Ovary (tissue), 9 donors: ENCODE results near the gene PYGL. TPM values are rescaled to one million over a fixed set of nuclear protein-coding genes. Genes with fewer than 3 reads are reported as not detected.

ENCODE experiments used
- DNase-seq, 5 donors: peaks; one replicate each; pipeline ENCODE4 v3.0.0-alpha.2; 2019 to 2020
- H3K27ac ChIP-seq, 2 donors: fragments of 200-600 bp; one replicate each; pipeline versions ENCODE4 v1.5.1 to v1.8.0; 2019 to 2022
- H3K27me3 ChIP-seq: fragments of 200-600 bp; one replicate; pipeline ENCODE4 v1.8.0; 2022
- H3K36me3 ChIP-seq: fragments of 200-600 bp; sonication (generic); one replicate; pipeline ENCODE4 v1.5.1; 2019
- H3K4me1 ChIP-seq: one replicate; pipeline ENCODE4 v1.8.1; 2013; ENCODE audit warnings: mild to moderate bottlenecking, moderate library complexity; ENCODE audit not compliant: insufficient read depth
- H3K4me3 ChIP-seq: fragments of 200-600 bp; sonication (generic); one replicate; pipeline ENCODE4 v1.5.1; 2017
- H3K9me3 ChIP-seq, 2 donors: fragments of 200-600 bp in 1 of 2; sonication (generic) in 1 of 2; one replicate each; pipeline versions ENCODE4 v1.5.1 to v1.8.1; 2013 to 2019; ENCODE audit warnings: mild to moderate bottlenecking in 1 of 2, moderate library complexity in 1 of 2
- EP300 ChIP-seq: sonication (generic); formaldehyde crosslinking; IDR thresholded peaks from one replicate; pipeline ENCODE4 v1.6.1; 2017; ENCODE audit warnings: antibody characterized with exemption
- POLR2A ChIP-seq: fragments of 450-650 bp; IDR thresholded peaks from one replicate; pipeline ENCODE4 v1.6.1; 2017; ENCODE audit warnings: antibody characterized with exemption, mild to moderate bottlenecking, moderate library complexity
- WGBS, 3 donors: extraction: QIAGEN DNeasy Blood & Tissue Kit in 1 of 3; methylation state at CpG; one replicate each; pipeline versions ENCODE4 v1.1.5 to v1.1.7; 2013 to 2017; 5-methylcytosine and 5-hydroxymethylcytosine counted together
- intact Hi-C, 4 donors: fragments of 100-400 bp; cut with DNase I; formaldehyde crosslinking; loops; one replicate each; pipeline versions ENCODE4 v1.11.0 to v1.15.1; 2022 to 2023
- polyA plus RNA-seq, 2 donors: library from polyadenylated mRNA; stranded (reverse); fragments of 200-250 nt in 1 of 2; fragments of 350-450 nt in 1 of 2; fragmentation: Illumina TruSeq in 1 of 2; extraction: RNeasy Lipid Tissue Mini Kit (QIAGEN cat#74804) in 1 of 2; gene quantifications; one replicate each; pipeline ENCODE4 v1.2.3, GENCODE V29; 2013 to 2014
- total RNA-seq, 7 donors: library from RNA; depleted of rRNA in 2 of 7; stranded (reverse); fragments of >200 nt in 2 of 7; fragmentation: NEBNext Ultra II Directional in 3 of 7; extraction: Animal tissue kit (Norgen Biotek cat#: 25700) in 3 of 7; gene quantifications; one replicate each; pipeline versions ENCODE4 v1.1.0 to v1.2.4, GENCODE V29; 2016 to 2023
- TF ChIP-seq, protein P1 (sequence below), 3 donors: fragments of 450-650 bp in 2 of 3; fragments of 200-600 bp in 1 of 3; IDR thresholded peaks; one replicate each; pipeline versions ENCODE4 v1.5.1 to v1.8.0; 2016 to 2022; ENCODE audit warnings: antibody characterized with exemption in 3 of 3, mild to moderate bottlenecking in 1 of 3
- donor health status: DM: no; HTN: no; CAD: no; lungs with moderate emphysema.
- donor health status: DM: no; HTN: no; CAD: no.
- donor health status: Bipolar disorder and iron deficiency.
- donor health status: DM: yes; HTN: yes; CAD: no.
- donor health status: DM: no; HTN: no; CAD: no.
- donor health status: DM: yes; HTN: yes; CAD: no.

The PYGL gene
- total and polyA plus RNA-seq, 9 donors = 19.6 to 53.7 (median 32.6) TPM

DNA sequence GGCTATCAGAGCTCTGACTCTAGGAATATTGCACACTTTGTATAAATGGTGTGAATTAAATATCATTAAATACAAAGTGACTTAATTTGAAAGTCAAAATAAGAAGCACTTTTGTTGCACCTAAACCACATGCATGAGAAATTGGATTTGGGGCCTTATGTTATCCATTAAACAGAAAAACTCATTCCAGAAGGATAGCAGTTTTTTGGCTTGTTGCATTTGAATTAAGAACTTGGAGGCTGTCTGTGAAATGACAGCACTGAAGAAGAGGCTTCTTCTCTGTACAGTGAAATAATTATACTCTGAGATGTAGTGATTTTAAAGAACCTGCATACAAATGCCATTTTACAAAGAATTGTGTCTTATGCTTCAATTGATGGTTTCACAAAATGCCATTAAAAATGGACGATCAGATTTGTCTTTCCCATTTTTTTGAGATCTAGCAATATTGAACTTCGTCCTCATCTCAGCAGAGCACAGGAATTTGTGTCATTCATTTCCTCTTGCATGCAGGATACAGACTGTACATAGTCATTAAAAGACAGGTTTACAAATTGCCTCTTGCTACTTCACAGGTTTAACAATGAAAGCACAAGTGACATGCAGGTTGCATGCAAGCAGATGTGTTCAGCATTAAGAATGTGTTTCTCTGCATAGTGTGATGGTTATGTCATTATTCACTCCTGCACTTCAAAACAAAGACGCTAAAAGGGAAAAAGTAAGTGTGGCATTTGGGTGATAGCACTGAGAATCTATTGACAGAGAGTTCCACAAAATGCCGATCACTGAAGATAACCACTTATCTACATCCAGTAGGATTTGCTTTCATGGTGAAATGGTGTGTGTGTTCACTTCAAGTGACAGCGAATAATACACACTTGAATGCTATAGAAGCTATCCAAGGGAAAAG is 35.9 kb upstream of the PYGL start:
- Histone ChIP-seq H3K4me1 (no peaks in the 10 kb centered on the region), H3K27me3 (no peaks in the 10 kb centered on the region), H3K27ac (no peak overlapping the region), H3K4me3 (no peak overlapping the region), H3K36me3 (no peaks in the 10 kb centered on the region), H3K9me3 (no peaks in the 10 kb centered on the region)
- intact Hi-C loops = no loop called here
- TF ChIP-seq, protein P1, sequence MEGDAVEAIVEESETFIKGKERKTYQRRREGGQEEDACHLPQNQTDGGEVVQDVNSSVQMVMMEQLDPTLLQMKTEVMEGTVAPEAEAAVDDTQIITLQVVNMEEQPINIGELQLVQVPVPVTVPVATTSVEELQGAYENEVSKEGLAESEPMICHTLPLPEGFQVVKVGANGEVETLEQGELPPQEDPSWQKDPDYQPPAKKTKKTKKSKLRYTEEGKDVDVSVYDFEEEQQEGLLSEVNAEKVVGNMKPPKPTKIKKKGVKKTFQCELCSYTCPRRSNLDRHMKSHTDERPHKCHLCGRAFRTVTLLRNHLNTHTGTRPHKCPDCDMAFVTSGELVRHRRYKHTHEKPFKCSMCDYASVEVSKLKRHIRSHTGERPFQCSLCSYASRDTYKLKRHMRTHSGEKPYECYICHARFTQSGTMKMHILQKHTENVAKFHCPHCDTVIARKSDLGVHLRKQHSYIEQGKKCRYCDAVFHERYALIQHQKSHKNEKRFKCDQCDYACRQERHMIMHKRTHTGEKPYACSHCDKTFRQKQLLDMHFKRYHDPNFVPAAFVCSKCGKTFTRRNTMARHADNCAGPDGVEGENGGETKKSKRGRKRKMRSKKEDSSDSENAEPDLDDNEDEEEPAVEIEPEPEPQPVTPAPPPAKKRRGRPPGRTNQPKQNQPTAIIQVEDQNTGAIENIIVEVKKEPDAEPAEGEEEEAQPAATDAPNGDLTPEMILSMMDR (IDR thresholded peaks at IDR 0.05) = no peak
- TF ChIP-seq POLR2A (no peak), EP300 (no peak)
- WGBS, 3 donors = 65 to 88% (median 75%) methylated on average over 5 of the region's 5 CpGs
- no peak for DNase-seq

DNA sequence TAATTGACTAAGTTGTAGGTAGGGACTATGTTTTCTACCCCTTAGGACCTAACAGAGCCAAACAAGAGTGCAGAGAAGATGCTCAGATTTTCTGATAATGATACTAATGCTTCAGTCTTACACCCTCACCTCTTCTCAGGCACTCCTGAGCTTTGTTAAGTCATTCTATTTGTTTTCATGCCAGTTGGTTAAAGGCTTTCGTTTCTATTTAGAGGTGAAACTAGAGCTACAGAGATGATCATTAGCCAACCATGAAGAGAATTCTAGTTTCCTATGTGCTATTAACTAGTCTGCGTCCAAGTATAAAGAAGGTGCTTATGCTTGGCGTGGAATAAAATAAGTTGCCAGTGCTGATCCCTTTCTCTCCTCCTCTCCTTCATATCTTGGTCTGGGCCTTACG is 34.6 kb upstream of the PYGL start:
- DNase-seq = no peak
- no peaks in the 10 kb centered on the region for H3K9me3 ChIP-seq
- no peaks in the 10 kb centered on the region for H3K4me1 ChIP-seq
- TF ChIP-seq POLR2A (no peak), EP300 (no peak)
- TF ChIP-seq, protein P1 (IDR thresholded peaks at IDR 0.05) = no peak
- no peaks in the 10 kb centered on the region for H3K27me3 ChIP-seq
- H3K27ac ChIP-seq = no peak overlapping the region
- intact Hi-C loops = no loop called here
- no peak overlapping the region for H3K4me3 ChIP-seq
- WGBS, 3 donors = 88 to 91% (median 91%) methylated on average over 4 of the region's 4 CpGs
- no peaks in the 10 kb centered on the region for H3K36me3 ChIP-seq

DNA sequence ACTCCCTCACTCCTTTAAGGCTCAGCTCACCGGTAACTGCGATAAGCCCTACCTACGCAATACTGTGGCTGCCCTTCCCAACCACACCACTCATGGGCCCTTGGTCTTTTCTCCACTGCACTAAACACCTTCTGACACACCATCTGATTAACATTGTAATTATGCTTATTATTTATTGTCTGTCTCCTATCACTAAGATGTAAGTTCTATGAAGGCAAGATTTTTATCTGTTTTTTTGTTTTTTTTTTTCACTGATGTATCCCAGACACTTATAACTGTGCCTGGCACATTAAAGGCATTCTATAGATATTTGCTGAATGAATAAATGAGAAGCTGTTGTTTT is 34.2 kb upstream of the PYGL start:
- no peaks in the 10 kb centered on the region for H3K9me3 ChIP-seq
- no peaks in the 10 kb centered on the region for H3K36me3 ChIP-seq
- H3K27me3 ChIP-seq = no peaks in the 10 kb centered on the region
- TF ChIP-seq, protein P1 (IDR thresholded peaks at IDR 0.05) = no peak
- TF ChIP-seq POLR2A (no peak), EP300 (no peak)
- 81 to 92% (median 90%) methylated on average over 3 of the region's 3 CpGs for WGBS, 3 donors
- no peak overlapping the region for H3K4me3 ChIP-seq
- DNase-seq = no peak
- intact Hi-C loops = no loop called here
- H3K4me1 ChIP-seq = no peaks in the 10 kb centered on the region
- no peak overlapping the region for H3K27ac ChIP-seq

DNA sequence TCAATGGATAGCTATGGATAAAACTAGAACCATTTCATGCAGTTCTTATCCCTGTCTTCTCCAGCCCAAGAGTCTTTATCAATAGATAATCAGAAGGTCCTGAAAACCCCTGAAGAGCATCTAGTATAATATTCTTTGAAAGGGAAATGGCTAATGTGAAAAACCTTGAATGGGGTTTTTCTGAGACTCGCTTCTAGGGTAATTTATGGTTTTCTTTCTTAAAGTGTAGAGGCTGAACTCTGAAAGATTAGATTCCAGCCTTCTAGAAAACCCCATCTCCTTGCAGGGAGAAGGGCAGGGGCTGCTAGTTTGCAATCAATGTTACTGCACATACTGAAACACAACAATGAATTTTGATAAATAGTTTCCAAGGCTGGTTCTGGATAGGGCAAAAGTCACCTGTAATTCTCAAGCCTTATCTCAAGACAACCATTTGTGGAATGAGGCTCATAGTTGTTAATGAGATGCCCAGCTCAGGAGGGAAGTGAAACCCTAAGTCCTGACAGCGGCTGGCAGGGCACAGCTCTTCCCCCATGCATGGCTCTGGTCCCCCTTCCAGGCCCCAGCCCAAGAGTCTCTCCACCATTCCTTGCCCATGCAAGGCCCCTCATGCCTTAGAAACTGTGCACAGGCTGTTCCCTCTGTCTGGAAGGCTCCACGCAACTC is 33.7 kb upstream of the PYGL start:
- Histone ChIP-seq H3K36me3 (no peaks in the 10 kb centered on the region), H3K9me3 (no peaks in the 10 kb centered on the region), H3K27ac (no peak overlapping the region), H3K4me3 (no peak overlapping the region), H3K27me3 (no peaks in the 10 kb centered on the region), H3K4me1 (no peaks in the 10 kb centered on the region)
- DNase-seq = no peak
- TF ChIP-seq, protein P1 (IDR thresholded peaks at IDR 0.05) = no peak
- TF ChIP-seq POLR2A (no peak), EP300 (no peak)
- intact Hi-C loops = no loop called here
- 90 to 94% (median 91%) methylated on average over 3 of the region's 3 CpGs for WGBS, 3 donors
